Endothelial cell of umbilical vein (primary cell): Measurements from ENCODE around the gene PHACTR2. TPM values are rescaled to one million over a fixed set of nuclear protein-coding genes. Genes with fewer than 3 reads are reported as not detected.
A peak's percentile ranks its signal among the peaks of the same experiment; 100 is the strongest.

Experiments
- BruUV-seq: library from RNA; stranded (reverse); fragments of 400-500 nt; replicated peaks from 2 replicates; lab custom pipeline; 2021; lab: Mats Ljungman, UMichigan
- CTCF ChIA-PET: fragments of 300-600, 350-600 bp; sonication (Branson Sonifier 250); formaldehyde crosslinking; loops from one replicate; lab custom pipeline; 2021; ENCODE audit warnings: antibody characterized with exemption, inconsistent platforms; lab: Charles Lee
- POLR2A ChIA-PET: fragments of 300-600, 350-600 bp; sonication (Branson Sonifier 250); formaldehyde crosslinking; loops from one replicate; lab custom pipeline; 2021; ENCODE audit warnings: antibody characterized with exemption, inconsistent platforms; lab: Charles Lee
- DNase-seq: peaks from one replicate; pipeline ENCODE4 v3.0.0-alpha.2; 2011; ENCODE audit warnings: low read depth, low spot score
- FAIRE-seq: peaks from 2 replicates; lab custom pipeline; 2011; peaks lifted over from hg19 to GRCh38; lab: Jason Lieb, UNC
- H2AFZ ChIP-seq: 2 replicates; pipeline ENCODE4 v1.6.0; 2012; ENCODE audit warnings: low read depth, low read length, control low read depth, inconsistent platforms
- H3K27ac ChIP-seq: 2 replicates; pipeline ENCODE4 v1.5.1; 2011; ENCODE audit warnings: low read depth, mild to moderate bottlenecking, control low read depth, low read length, moderate library complexity; ENCODE audit not compliant: insufficient read depth
- H3K27me3 ChIP-seq, 2 experiments: 2 replicates each; pipeline versions ENCODE4 v1.6.0 to v1.6.1; 2011; ENCODE audit warnings: low read length in 2 of 2, mixed read lengths in 1 of 2; ENCODE audit not compliant: control insufficient read depth in 2 of 2, insufficient read depth in 2 of 2
- H3K36me3 ChIP-seq, 2 experiments: 2 replicates in 1 of 2; 3 replicates in 1 of 2; pipeline ENCODE4 v1.5.1; 2011; ENCODE audit warnings: low read length in 2 of 2, mild to moderate bottlenecking in 1 of 2, moderate library complexity in 1 of 2; ENCODE audit not compliant: control insufficient read depth in 2 of 2, insufficient read depth in 2 of 2; ENCODE audit errors: extremely low read depth in 1 of 2
- H3K4me1 ChIP-seq: 3 replicates; pipeline ENCODE4 v1.5.1; 2011; ENCODE audit warnings: mild to moderate bottlenecking, low read length; ENCODE audit not compliant: control insufficient read depth, insufficient read depth; ENCODE audit errors: extremely low read depth
- H3K4me2 ChIP-seq: 2 replicates; pipeline ENCODE4 v1.6.1; 2011; ENCODE audit warnings: low read length, control low read depth, mixed read lengths; ENCODE audit not compliant: insufficient read depth
- H3K4me3 ChIP-seq, 3 experiments: fragments of 200-600 bp in 1 of 3; sonication (generic), shearing (Covaris generic) in 1 of 3; replicated peaks in 1 of 3; 2 replicates each; pipeline ENCODE4 v1.5.1; 2011 to 2016; ENCODE audit warnings: control low read depth in 3 of 3, low read length in 3 of 3, mild to moderate bottlenecking in 2 of 3, inconsistent platforms in 1 of 3, low read depth in 1 of 3, moderate library complexity in 1 of 3; ENCODE audit not compliant: insufficient read depth in 1 of 3
- H3K79me2 ChIP-seq: 2 replicates; pipeline ENCODE4 v1.6.0; 2012; ENCODE audit warnings: low read length, inconsistent platforms; ENCODE audit not compliant: control insufficient read depth, insufficient read depth
- H3K9ac ChIP-seq: replicated peaks from 2 replicates; pipeline ENCODE3; 2011; ENCODE audit warnings: low read length, control low read depth; ENCODE audit not compliant: insufficient read depth; ENCODE audit errors: extremely low read depth
- H3K9me1 ChIP-seq: replicated peaks from 3 replicates; pipeline ENCODE4 v1.6.0; 2011; ENCODE audit warnings: mild to moderate bottlenecking, low read length; ENCODE audit not compliant: control insufficient read depth, insufficient read depth; ENCODE audit errors: extremely low read depth
- H3K9me3 ChIP-seq: replicated peaks from 2 replicates; pipeline ENCODE4 v1.5.1; 2012; ENCODE audit warnings: low read length, inconsistent platforms; ENCODE audit not compliant: control insufficient read depth, insufficient read depth
- H4K20me1 ChIP-seq: replicated peaks from 2 replicates; pipeline ENCODE3; 2011; ENCODE audit warnings: mild to moderate bottlenecking, low read length; ENCODE audit not compliant: control insufficient read depth, insufficient read depth; ENCODE audit errors: extremely low read depth
- CTCF ChIP-seq, 2 donors: IDR thresholded peaks; 1 replicate in 1 of 2; 2 replicates in 1 of 2; pipeline ENCODE4 v1.5.1; 2011; ENCODE audit warnings: low read length in 2 of 2, mild to moderate bottlenecking in 2 of 2, moderate library complexity in 2 of 2, control low read depth in 1 of 2, inconsistent platforms in 1 of 2, low read depth in 1 of 2; ENCODE audit not compliant: insufficient read depth in 1 of 2; ENCODE audit errors: extremely low read depth in 1 of 2
- EZH2 ChIP-seq: IDR thresholded peaks from 2 replicates; pipeline ENCODE4 v1.6.1; 2012; ENCODE audit warnings: borderline replicate concordance, low read depth, mild to moderate bottlenecking, moderate library complexity, low read length, inconsistent platforms; ENCODE audit not compliant: severe bottlenecking
- FOS ChIP-seq: IDR thresholded peaks from 2 replicates; pipeline ENCODE4 v1.6.1; 2011; ENCODE audit warnings: mild to moderate bottlenecking, low read length, moderate library complexity, borderline replicate concordance; ENCODE audit not compliant: insufficient read depth
- GATA2 ChIP-seq: IDR thresholded peaks from 2 replicates; pipeline ENCODE4 v1.7.0; 2011; ENCODE audit warnings: low read depth, mild to moderate bottlenecking, moderate library complexity, mixed read lengths, low read length; ENCODE audit not compliant: insufficient read length, insufficient read depth
- JUN ChIP-seq: IDR thresholded peaks from 2 replicates; pipeline ENCODE4 v1.6.1; 2011; ENCODE audit warnings: borderline replicate concordance, low read depth; ENCODE audit not compliant: insufficient read length, insufficient read depth
- MAX ChIP-seq: IDR thresholded peaks from 2 replicates; pipeline ENCODE4 v1.6.1; 2011; ENCODE audit not compliant: insufficient read depth, insufficient read length
- MYC ChIP-seq: IDR thresholded peaks from one replicate; pipeline ENCODE4 v1.6.1; 2011; ENCODE audit warnings: mild to moderate bottlenecking, low read depth, low read length
- POLR2A ChIP-seq: IDR thresholded peaks from 2 replicates; pipeline ENCODE4 v1.6.1; 2012; ENCODE audit warnings: low read depth, mild to moderate bottlenecking, control low read depth, low read length
- POLR2AphosphoS5 ChIP-seq: IDR thresholded peaks from 2 replicates; pipeline ENCODE4 v1.6.1; 2012; ENCODE audit warnings: low read depth, mild to moderate bottlenecking, control low read depth, low read length, moderate library complexity; ENCODE audit not compliant: insufficient read depth
- dilution Hi-C: fragments of 300-500 bp; cut with MboI; formaldehyde crosslinking; loops from one replicate; pipeline ENCODE4 v1.15.0; 2019; ENCODE audit warnings: low sequenced_read_pairs; ENCODE audit not compliant: extremely low pct_ligation_motif_present
- intact Hi-C: fragments of 100-400 bp; cut with micrococcal nuclease; formaldehyde crosslinking; loops from one replicate; pipeline ENCODE4 v1.10.0; 2022
- polyA plus RNA-seq, 4 experiments: library from polyadenylated mRNA; depleted of rRNA in 3 of 4; stranded (reverse) in 3 of 4; unstranded in 1 of 4; fragments of >200 nt; gene quantifications; 2 replicates each; pipeline versions ENCODE4 v1.2.1 to v1.2.3, GENCODE V29; 2011 to 2012; ENCODE audit warnings: missing spikeins in 1 of 4
- total RNA-seq: library from RNA; stranded (reverse); gene quantifications from 2 replicates; pipeline ENCODE4 v1.2.3, GENCODE V29; 2021

Gene PHACTR2
- total and polyA plus RNA-seq, 2 donors (not counting 3 experiments of a cell fraction or from before 2014, with no cell fraction given) = 16.3 to 178 TPM

- H3K4me3 ChIP-seq = peak overlapping the region in 1 of 3 experiments; percentile 22
- H2AFZ ChIP-seq = no peak overlapping the region
- FAIRE-seq (peak; percentile 91), DNase-seq (peak; percentile 84)
- H4K20me1 ChIP-seq = no peaks in the 10 kb centered on the region
- no TSS peak for BruUV-seq
- H3K27me3 ChIP-seq = no peaks in the 10 kb centered on the region
- H3K79me2 ChIP-seq = peaks cover 8% of the 10 kb centered on the region
- POLR2A ChIA-PET = no interaction called here
- H3K36me3 ChIP-seq = no peaks in the 10 kb centered on the region
- peak; percentile 12 for TF ChIP-seq GATA2
- TF ChIP-seq FOS = peak; percentile 40
- peak; percentile 62 for TF ChIP-seq JUN
- TF ChIP-seq MYC = no peak
- no peak for TF ChIP-seq CTCF (IDR thresholded peaks at IDR 0.05; ENCODE audit: extremely low read depth in 1 of 2, insufficient read depth in 1 of 2, low read depth in 1 of 2, low read length in 2 of 2)
- peak; percentile 65 for TF ChIP-seq POLR2AphosphoS5
- peak; percentile 44 for TF ChIP-seq MAX
- no peak for TF ChIP-seq EZH2
- no peak for TF ChIP-seq POLR2A
- H3K9me1 ChIP-seq = no peaks in the 10 kb centered on the region
- peak overlapping the region; percentile 82 for H3K27ac ChIP-seq
- H3K9ac ChIP-seq = peak overlapping the region; percentile 56
- dilution Hi-C loops (no loop called here), intact Hi-C loops (loop anchor here (1.0 to 5.0 kb wide), 5 partner anchors 24 to 339 kb away; partner anchors contain the start of gene FUCA2)
- peak overlapping the region; percentile 80 for H3K4me2 ChIP-seq
- CTCF ChIA-PET = interaction anchor here (0.9 to 1.4 kb wide), 4 partner anchors 42 to 98 kb away, joined by 3 to 7 read pairs (median 4); no protein-coding TSS in a partner anchor
- H3K4me1 ChIP-seq = peaks cover 31% of the 10 kb centered on the region
- H3K9me3 ChIP-seq = no peaks in the 10 kb centered on the region
Measured at GRCh38 chr6:143673669-143674068, 4.1 kb upstream of the PHACTR2 start.
